HepG2 (cell line): ENCODE data around the gene OTOP2. TPM values are rescaled to one million over a fixed set of nuclear protein-coding genes. Genes with fewer than 3 reads are reported as not detected.

ENCODE experiments used
- HOXD1 ChIP-seq: sonication (generic); formaldehyde crosslinking; IDR thresholded peaks from 2 replicates; pipeline ENCODE4 v1.5.0; 2020; ENCODE audit warnings: missing genetic modification reagents
- MED13 ChIP-seq: sonication (generic); formaldehyde crosslinking; IDR thresholded peaks from 2 replicates; pipeline ENCODE4 v1.5.0; 2020; ENCODE audit warnings: missing genetic modification reagents
- MIXL1 ChIP-seq: IDR thresholded peaks from 2 replicates; pipeline ENCODE4 v1.6.1; 2016
- PAWR ChIP-seq: sonication (generic); formaldehyde crosslinking; IDR thresholded peaks from 2 replicates; pipeline ENCODE4 v1.4.0; 2020; ENCODE audit warnings: missing genetic modification reagents, mild to moderate bottlenecking, borderline replicate concordance
- WIZ ChIP-seq: sonication (generic); formaldehyde crosslinking; IDR thresholded peaks from 2 replicates; pipeline ENCODE4 v1.5.1; 2020; ENCODE audit warnings: mild to moderate bottlenecking, missing genetic modification reagents
- ZNF143 ChIP-seq: sonication (generic); formaldehyde crosslinking; IDR thresholded peaks from 2 replicates; pipeline ENCODE4 v1.4.0; 2020; ENCODE audit warnings: missing genetic modification reagents
- ZNF296 ChIP-seq: sonication (generic); formaldehyde crosslinking; conservative IDR thresholded peaks from 2 replicates; pipeline ENCODE4 v1.5.0; 2020; ENCODE audit warnings: mild to moderate bottlenecking, missing genetic modification reagents
- ZNF660 ChIP-seq: sonication (generic); formaldehyde crosslinking; IDR thresholded peaks from 2 replicates; pipeline ENCODE4 v1.5.1; 2020; ENCODE audit warnings: mild to moderate bottlenecking, low read depth, missing genetic modification reagents, borderline replicate concordance
- ZSCAN25 ChIP-seq: sonication (generic); formaldehyde crosslinking; IDR thresholded peaks from 2 replicates; pipeline ENCODE4 v1.8.0; 2022; ENCODE audit warnings: mild to moderate bottlenecking, missing genetic modification reagents
- ZSCAN29 ChIP-seq: sonication (generic); formaldehyde crosslinking; conservative IDR thresholded peaks from 2 replicates; pipeline ENCODE4 v1.4.0; 2020; ENCODE audit warnings: mild to moderate bottlenecking, missing genetic modification reagents
- polyA plus RNA-seq, 8 experiments: library from polyadenylated mRNA; depleted of rRNA in 3 of 8; stranded (reverse) in 7 of 8; unstranded in 1 of 8; fragments of >200 nt; fragmentation: Illumina TruSeq in 4 of 8; extraction: Trizol in 4 of 8; gene quantifications; 2 replicates each; pipeline versions ENCODE4 v1.2.1 to v1.2.3, GENCODE V29; 2011 to 2016; ENCODE audit warnings: low read depth in 4 of 8, missing spikeins in 1 of 8, mixed read lengths in 1 of 8; ENCODE audit not compliant: insufficient read depth in 1 of 8
- total RNA-seq, 5 experiments: library from RNA; depleted of rRNA; stranded (reverse); fragments of >200 nt; fragmentation: Illumina TruSeq; extraction: Trizol; gene quantifications; 2 replicates each; pipeline ENCODE4 v1.2.3, GENCODE V29; 2016; ENCODE audit warnings: low read depth in 1 of 5
- TF ChIP-seq, protein P1 (sequence below): sonication (generic); formaldehyde crosslinking; IDR thresholded peaks from 2 replicates; pipeline ENCODE4 v1.4.0; 2020; ENCODE audit warnings: missing genetic modification reagents; ENCODE audit errors: not compliant biosample characterization
- TF ChIP-seq, protein P2 (sequence below): IDR thresholded peaks from 2 replicates; pipeline ENCODE4 v1.6.1; 2016; ENCODE audit warnings: missing biosample characterization, missing genetic modification reagents, low read depth
- TF ChIP-seq, protein P3 (sequence below): sonication (generic); formaldehyde crosslinking; IDR thresholded peaks from 2 replicates; pipeline ENCODE4 v1.4.0; 2020; ENCODE audit warnings: missing genetic modification reagents
- TF ChIP-seq, protein P4 (sequence below): sonication (generic); formaldehyde crosslinking; IDR thresholded peaks from 2 replicates; pipeline ENCODE4 v1.9.0; 2022; ENCODE audit warnings: low read depth, missing genetic modification reagents
- TF ChIP-seq, protein P5 (sequence below): sonication (generic); formaldehyde crosslinking; IDR thresholded peaks from 2 replicates; pipeline ENCODE4 v1.4.0; 2020; ENCODE audit warnings: mild to moderate bottlenecking, missing genetic modification reagents
- TF ChIP-seq, protein P6 (sequence below): sonication (generic); formaldehyde crosslinking; IDR thresholded peaks from 2 replicates; pipeline ENCODE4 v1.5.0; 2020; ENCODE audit warnings: missing genetic modification reagents

OTOP2 gene
- total and polyA plus RNA-seq, 2 of the 13 experiments (the other 11 are each of a cell fraction or from before 2014, with no cell fraction given): not detected

DNA sequence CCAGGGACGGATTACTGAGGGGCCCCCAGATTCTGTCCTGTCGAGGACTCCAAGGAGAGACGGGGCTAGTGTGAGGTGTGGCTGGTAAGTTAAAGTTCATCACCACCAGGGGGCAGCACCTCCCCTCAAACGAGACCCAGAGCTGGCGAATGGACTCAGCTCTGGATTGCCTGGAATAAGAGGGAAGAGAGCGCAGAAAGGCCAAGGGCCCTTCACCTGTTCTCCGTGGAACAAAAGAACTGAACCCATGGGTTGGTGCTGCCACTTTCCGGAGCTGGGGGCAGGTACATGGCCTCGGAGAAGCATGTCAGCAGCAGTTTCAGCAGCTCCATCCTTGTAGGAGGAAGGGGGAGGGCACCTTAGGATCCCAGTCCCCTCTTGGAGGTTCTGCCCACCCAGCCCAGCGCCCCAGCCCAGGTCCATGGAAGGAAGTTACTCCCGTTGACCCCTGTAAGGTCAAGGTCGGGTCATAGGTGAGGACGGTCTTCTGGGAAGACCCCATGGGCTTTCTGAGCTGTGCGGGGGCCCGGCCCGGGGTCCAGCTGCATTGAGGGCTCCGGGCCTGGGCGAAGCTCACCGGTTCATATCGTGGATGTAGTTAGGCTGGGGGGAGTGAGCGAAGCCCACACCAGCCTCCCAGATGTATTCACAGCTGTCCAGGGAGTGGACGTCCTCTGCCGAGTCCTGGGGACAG, 37.7 kb downstream of the OTOP2 start (continued):
- TF ChIP-seq, protein P1, sequence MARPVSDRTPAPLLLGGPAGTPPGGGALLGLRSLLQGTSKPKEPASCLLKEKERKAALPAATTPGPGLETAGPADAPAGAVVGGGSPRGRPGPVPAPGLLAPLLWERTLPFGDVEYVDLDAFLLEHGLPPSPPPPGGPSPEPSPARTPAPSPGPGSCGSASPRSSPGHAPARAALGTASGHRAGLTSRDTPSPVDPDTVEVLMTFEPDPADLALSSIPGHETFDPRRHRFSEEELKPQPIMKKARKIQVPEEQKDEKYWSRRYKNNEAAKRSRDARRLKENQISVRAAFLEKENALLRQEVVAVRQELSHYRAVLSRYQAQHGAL: no peak
- TF ChIP-seq, protein P2, sequence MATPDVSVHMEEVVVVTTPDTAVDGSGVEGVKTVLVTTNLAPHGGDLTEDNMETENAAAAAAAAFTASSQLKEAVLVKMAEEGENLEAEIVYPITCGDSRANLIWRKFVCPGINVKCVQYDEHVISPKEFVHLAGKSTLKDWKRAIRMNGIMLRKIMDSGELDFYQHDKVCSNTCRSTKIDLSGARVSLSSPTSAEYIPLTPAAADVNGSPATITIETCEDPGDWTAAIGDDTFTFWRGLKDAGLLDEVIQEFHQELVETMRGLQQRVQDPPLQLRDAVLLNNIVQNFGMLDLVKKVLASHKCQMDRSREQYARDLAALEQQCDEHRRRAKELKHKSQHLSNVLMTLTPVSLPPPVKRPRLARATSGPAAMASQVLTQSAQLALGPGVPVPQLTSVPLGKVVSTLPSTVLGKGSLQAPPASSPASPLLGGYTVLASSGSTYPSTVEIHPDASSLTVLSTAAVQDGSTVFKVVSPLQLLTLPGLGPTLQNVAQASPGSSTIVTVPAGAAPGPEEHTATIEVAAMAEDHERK (CRISPR knock-in tag): no peak
- TF ChIP-seq, protein P3, sequence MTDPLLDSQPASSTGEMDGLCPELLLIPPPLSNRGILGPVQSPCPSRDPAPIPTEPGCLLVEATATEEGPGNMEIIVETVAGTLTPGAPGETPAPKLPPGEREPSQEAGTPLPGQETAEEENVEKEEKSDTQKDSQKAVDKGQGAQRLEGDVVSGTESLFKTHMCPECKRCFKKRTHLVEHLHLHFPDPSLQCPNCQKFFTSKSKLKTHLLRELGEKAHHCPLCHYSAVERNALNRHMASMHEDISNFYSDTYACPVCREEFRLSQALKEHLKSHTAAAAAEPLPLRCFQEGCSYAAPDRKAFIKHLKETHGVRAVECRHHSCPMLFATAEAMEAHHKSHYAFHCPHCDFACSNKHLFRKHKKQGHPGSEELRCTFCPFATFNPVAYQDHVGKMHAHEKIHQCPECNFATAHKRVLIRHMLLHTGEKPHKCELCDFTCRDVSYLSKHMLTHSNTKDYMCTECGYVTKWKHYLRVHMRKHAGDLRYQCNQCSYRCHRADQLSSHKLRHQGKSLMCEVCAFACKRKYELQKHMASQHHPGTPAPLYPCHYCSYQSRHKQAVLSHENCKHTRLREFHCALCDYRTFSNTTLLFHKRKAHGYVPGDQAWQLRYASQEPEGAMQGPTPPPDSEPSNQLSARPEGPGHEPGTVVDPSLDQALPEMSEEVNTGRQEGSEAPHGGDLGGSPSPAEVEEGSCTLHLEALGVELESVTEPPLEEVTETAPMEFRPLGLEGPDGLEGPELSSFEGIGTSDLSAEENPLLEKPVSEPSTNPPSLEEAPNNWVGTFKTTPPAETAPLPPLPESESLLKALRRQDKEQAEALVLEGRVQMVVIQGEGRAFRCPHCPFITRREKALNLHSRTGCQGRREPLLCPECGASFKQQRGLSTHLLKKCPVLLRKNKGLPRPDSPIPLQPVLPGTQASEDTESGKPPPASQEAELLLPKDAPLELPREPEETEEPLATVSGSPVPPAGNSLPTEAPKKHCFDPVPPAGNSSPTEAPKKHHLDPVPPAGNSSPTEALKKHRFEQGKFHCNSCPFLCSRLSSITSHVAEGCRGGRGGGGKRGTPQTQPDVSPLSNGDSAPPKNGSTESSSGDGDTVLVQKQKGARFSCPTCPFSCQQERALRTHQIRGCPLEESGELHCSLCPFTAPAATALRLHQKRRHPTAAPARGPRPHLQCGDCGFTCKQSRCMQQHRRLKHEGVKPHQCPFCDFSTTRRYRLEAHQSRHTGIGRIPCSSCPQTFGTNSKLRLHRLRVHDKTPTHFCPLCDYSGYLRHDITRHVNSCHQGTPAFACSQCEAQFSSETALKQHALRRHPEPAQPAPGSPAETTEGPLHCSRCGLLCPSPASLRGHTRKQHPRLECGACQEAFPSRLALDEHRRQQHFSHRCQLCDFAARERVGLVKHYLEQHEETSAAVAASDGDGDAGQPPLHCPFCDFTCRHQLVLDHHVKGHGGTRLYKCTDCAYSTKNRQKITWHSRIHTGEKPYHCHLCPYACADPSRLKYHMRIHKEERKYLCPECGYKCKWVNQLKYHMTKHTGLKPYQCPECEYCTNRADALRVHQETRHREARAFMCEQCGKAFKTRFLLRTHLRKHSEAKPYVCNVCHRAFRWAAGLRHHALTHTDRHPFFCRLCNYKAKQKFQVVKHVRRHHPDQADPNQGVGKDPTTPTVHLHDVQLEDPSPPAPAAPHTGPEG (CRISPR knock-in tag): 0 out of 2 replicates have a peak, but pooled peaks have one; percentile 29
- TF ChIP-seq HOXD1 (CRISPR knock-in tag): no peak
- TF ChIP-seq ZSCAN25: no peak
- TF ChIP-seq, protein P4, sequence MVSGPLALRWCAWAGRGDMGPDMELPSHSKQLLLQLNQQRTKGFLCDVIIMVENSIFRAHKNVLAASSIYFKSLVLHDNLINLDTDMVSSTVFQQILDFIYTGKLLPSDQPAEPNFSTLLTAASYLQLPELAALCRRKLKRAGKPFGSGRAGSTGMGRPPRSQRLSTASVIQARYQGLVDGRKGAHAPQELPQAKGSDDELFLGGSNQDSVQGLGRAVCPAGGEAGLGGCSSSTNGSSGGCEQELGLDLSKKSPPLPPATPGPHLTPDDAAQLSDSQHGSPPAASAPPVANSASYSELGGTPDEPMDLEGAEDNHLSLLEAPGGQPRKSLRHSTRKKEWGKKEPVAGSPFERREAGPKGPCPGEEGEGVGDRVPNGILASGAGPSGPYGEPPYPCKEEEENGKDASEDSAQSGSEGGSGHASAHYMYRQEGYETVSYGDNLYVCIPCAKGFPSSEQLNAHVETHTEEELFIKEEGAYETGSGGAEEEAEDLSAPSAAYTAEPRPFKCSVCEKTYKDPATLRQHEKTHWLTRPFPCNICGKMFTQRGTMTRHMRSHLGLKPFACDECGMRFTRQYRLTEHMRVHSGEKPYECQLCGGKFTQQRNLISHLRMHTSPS (CRISPR knock-in tag): no peak
- no peak for TF ChIP-seq ZNF143 (CRISPR knock-in tag)
- no peak for TF ChIP-seq ZSCAN29
- TF ChIP-seq, protein P5, sequence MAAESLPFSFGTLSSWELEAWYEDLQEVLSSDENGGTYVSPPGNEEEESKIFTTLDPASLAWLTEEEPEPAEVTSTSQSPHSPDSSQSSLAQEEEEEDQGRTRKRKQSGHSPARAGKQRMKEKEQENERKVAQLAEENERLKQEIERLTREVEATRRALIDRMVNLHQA (CRISPR knock-in tag): no peak
- TF ChIP-seq MED13 (CRISPR knock-in tag): no peak
- no peak for TF ChIP-seq ZNF660
- 0 out of 2 replicates have a peak, but pooled peaks have one; percentile 33 for TF ChIP-seq MIXL1
- TF ChIP-seq PAWR: no peak
- TF ChIP-seq ZNF296 (CRISPR knock-in tag): no peak
- TF ChIP-seq WIZ (CRISPR knock-in tag): no peak
- TF ChIP-seq, protein P6, sequence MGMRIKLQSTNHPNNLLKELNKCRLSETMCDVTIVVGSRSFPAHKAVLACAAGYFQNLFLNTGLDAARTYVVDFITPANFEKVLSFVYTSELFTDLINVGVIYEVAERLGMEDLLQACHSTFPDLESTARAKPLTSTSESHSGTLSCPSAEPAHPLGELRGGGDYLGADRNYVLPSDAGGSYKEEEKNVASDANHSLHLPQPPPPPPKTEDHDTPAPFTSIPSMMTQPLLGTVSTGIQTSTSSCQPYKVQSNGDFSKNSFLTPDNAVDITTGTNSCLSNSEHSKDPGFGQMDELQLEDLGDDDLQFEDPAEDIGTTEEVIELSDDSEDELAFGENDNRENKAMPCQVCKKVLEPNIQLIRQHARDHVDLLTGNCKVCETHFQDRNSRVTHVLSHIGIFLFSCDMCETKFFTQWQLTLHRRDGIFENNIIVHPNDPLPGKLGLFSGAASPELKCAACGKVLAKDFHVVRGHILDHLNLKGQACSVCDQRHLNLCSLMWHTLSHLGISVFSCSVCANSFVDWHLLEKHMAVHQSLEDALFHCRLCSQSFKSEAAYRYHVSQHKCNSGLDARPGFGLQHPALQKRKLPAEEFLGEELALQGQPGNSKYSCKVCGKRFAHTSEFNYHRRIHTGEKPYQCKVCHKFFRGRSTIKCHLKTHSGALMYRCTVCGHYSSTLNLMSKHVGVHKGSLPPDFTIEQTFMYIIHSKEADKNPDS (CRISPR knock-in tag): no peak
